Neural cell (in vitro differentiated cells): Measurements from ENCODE around the gene RAP1B. TPM values are rescaled to one million over a fixed set of nuclear protein-coding genes. Genes with fewer than 3 reads are reported as not detected.

Experiments
- H2AFZ ChIP-seq: fragments of 200-600, 300-800 bp; sonication (generic), shearing (Covaris generic); 2 replicates; pipeline ENCODE4 v1.6.0; 2014; ENCODE audit warnings: low read depth, mild to moderate bottlenecking, antibody characterized with exemption, low read length, moderate library complexity
- H3F3A ChIP-seq: fragments of 200-600 bp; shearing (Covaris generic); 2 replicates; pipeline ENCODE4 v1.6.1; 2016; ENCODE audit warnings: mild to moderate bottlenecking, moderate library complexity, mixed read lengths, antibody characterized with exemption, low read length; ENCODE audit not compliant: insufficient read depth, poor library complexity, severe bottlenecking
- H3K27ac ChIP-seq: fragments of 200-600, 300-800 bp; sonication (generic), shearing (Covaris generic); 2 replicates; pipeline ENCODE4 v1.5.1; 2014; ENCODE audit warnings: mild to moderate bottlenecking, low read length, moderate library complexity
- H3K27me3 ChIP-seq: fragments of 300-800, 200-600 bp; sonication (generic), shearing (Covaris generic); 2 replicates; pipeline ENCODE4 v1.6.0; 2014; ENCODE audit warnings: mild to moderate bottlenecking, low read depth, low read length, moderate library complexity; ENCODE audit not compliant: insufficient read depth
- H3K36me3 ChIP-seq: fragments of 300-800, 200-600 bp; sonication (generic), shearing (Covaris generic); 2 replicates; pipeline ENCODE4 v1.5.1; 2014; ENCODE audit warnings: mild to moderate bottlenecking, antibody characterized with exemption, low read length, moderate library complexity; ENCODE audit not compliant: insufficient read depth
- H3K4me2 ChIP-seq: fragments of 300-800, 200-600 bp; sonication (generic), shearing (Covaris generic); 2 replicates; pipeline ENCODE4 v1.6.0; 2014; ENCODE audit warnings: mild to moderate bottlenecking, low read length
- H3K4me3 ChIP-seq: fragments of 300-800, 200-600 bp; sonication (generic), shearing (Covaris generic); 2 replicates; pipeline ENCODE4 v1.5.1; 2014; ENCODE audit warnings: mild to moderate bottlenecking, low read length, moderate library complexity
- H3K79me2 ChIP-seq: fragments of 200-600 bp; shearing (Covaris generic); replicated peaks from 2 replicates; pipeline ENCODE4 v1.6.0; 2014; ENCODE audit warnings: mild to moderate bottlenecking, low read length, moderate library complexity; ENCODE audit not compliant: insufficient read depth
- H3K9ac ChIP-seq: fragments of 300-800, 200-600 bp; sonication (generic), shearing (Covaris generic); 2 replicates; pipeline ENCODE4 v1.6.1; 2016; ENCODE audit warnings: mild to moderate bottlenecking, low read length, mixed read lengths
- H3K9me2 ChIP-seq: fragments of 200-600 bp; shearing (Covaris generic); 2 replicates; pipeline ENCODE4 v1.6.1; 2016; ENCODE audit warnings: mild to moderate bottlenecking, low read length, mixed read lengths; ENCODE audit not compliant: insufficient read depth
- H3K9me3 ChIP-seq: fragments of 200-600, 300-800 bp; sonication (generic), shearing (Covaris generic); 2 replicates; pipeline ENCODE4 v1.6.1; 2016; ENCODE audit warnings: mild to moderate bottlenecking, mixed run types, low read length, moderate library complexity, mixed read lengths
- H4K20me1 ChIP-seq: fragments of 200-600 bp; shearing (Covaris generic); 2 replicates; pipeline ENCODE4 v1.6.1; 2016; ENCODE audit warnings: mild to moderate bottlenecking, mixed run types; ENCODE audit not compliant: insufficient read depth
- EP300 ChIP-seq: fragments of 450-650 bp; conservative IDR thresholded peaks from 2 replicates; pipeline ENCODE4 v1.6.1; 2014; ENCODE audit warnings: antibody characterized with exemption, mild to moderate bottlenecking, moderate library complexity; ENCODE audit not compliant: poor library complexity, severe bottlenecking
- EZH2 ChIP-seq: fragments of 200-600, 300-800 bp; shearing (Covaris generic), sonication (generic); IDR thresholded peaks from 2 replicates; pipeline ENCODE4 v1.6.1; 2014; ENCODE audit warnings: antibody characterized with exemption, low read length, borderline replicate concordance, mild to moderate bottlenecking; ENCODE audit not compliant: insufficient read depth, poor library complexity, severe bottlenecking
- MXI1 ChIP-seq: fragments of 450-650 bp; conservative IDR thresholded peaks from 2 replicates; pipeline ENCODE4 v1.6.1; 2014; ENCODE audit warnings: antibody characterized with exemption, mild to moderate bottlenecking; ENCODE audit not compliant: poor library complexity, severe bottlenecking
- POLR2AphosphoS5 ChIP-seq: IDR thresholded peaks from 2 replicates; pipeline ENCODE4 v1.6.1; 2012
- RAD21 ChIP-seq: fragments of 450-650 bp; conservative IDR thresholded peaks from 2 replicates; pipeline ENCODE4 v1.6.1; 2014; ENCODE audit warnings: antibody characterized with exemption, mild to moderate bottlenecking, moderate library complexity
- REST ChIP-seq: IDR thresholded peaks from 2 replicates; pipeline ENCODE4 v1.6.1; 2012; ENCODE audit warnings: borderline replicate concordance
- SMC3 ChIP-seq: fragments of 450-650 bp; conservative IDR thresholded peaks from 2 replicates; pipeline ENCODE4 v1.6.1; 2014; ENCODE audit warnings: antibody characterized with exemption, mild to moderate bottlenecking, moderate library complexity; ENCODE audit not compliant: poor library complexity
- TAF1 ChIP-seq: IDR thresholded peaks from 2 replicates; pipeline ENCODE4 v1.6.1; 2012; ENCODE audit warnings: low read depth
- polyA plus RNA-seq: library from polyadenylated mRNA; depleted of rRNA; stranded (reverse); fragments of >200 nt; gene quantifications from 2 replicates; pipeline ENCODE4 v1.2.3, GENCODE V29; 2014
- TF ChIP-seq, protein P1 (sequence below): fragments of 450-650 bp; IDR thresholded peaks from 2 replicates; pipeline ENCODE4 v1.5.1; 2014; ENCODE audit warnings: antibody characterized with exemption, mild to moderate bottlenecking, moderate library complexity; ENCODE audit not compliant: poor library complexity, severe bottlenecking

The RAP1B gene
- polyA plus RNA-seq, 1 donor from 2014 or later = 209 TPM

DNA sequence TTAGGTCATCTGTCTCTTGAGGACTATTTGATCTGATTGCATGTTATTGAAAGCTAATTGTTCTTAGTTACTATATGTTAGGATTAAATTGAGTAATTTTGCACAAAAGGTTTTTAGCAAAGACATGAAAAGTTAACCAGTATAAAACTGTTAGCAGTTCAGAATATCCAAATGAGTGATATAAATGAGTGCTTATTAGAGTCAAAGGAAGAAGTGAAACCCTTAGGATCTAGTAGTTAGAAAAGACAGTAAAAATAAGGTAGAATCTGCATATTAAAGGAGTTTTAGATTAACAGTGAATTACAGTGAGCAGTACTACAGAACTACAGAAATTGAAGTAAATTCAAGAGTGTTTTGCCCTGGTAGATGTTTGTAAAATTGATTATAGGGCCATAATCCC, 12.4 kb downstream of the RAP1B start:
- no peaks in the 10 kb centered on the region for H4K20me1 ChIP-seq

GRCh38 chr12:68623984-68624383, 13.3 kb downstream of the RAP1B start:
- no peaks in the 10 kb centered on the region for H3F3A ChIP-seq
- TF ChIP-seq, protein P1, sequence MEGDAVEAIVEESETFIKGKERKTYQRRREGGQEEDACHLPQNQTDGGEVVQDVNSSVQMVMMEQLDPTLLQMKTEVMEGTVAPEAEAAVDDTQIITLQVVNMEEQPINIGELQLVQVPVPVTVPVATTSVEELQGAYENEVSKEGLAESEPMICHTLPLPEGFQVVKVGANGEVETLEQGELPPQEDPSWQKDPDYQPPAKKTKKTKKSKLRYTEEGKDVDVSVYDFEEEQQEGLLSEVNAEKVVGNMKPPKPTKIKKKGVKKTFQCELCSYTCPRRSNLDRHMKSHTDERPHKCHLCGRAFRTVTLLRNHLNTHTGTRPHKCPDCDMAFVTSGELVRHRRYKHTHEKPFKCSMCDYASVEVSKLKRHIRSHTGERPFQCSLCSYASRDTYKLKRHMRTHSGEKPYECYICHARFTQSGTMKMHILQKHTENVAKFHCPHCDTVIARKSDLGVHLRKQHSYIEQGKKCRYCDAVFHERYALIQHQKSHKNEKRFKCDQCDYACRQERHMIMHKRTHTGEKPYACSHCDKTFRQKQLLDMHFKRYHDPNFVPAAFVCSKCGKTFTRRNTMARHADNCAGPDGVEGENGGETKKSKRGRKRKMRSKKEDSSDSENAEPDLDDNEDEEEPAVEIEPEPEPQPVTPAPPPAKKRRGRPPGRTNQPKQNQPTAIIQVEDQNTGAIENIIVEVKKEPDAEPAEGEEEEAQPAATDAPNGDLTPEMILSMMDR = no peak
- no peak overlapping the region for H3K27ac ChIP-seq
- no peak overlapping the region for H3K9ac ChIP-seq
- H3K36me3 ChIP-seq = no peaks in the 10 kb centered on the region
- no peak overlapping the region for H3K4me2 ChIP-seq
- no peaks in the 10 kb centered on the region for H4K20me1 ChIP-seq
- no peak overlapping the region for H2AFZ ChIP-seq
- H3K4me3 ChIP-seq = no peak overlapping the region
- H3K9me2 ChIP-seq = no peaks in the 10 kb centered on the region
- H3K79me2 ChIP-seq = peaks cover 69% of the 10 kb centered on the region
- no peaks in the 10 kb centered on the region for H3K9me3 ChIP-seq
- H3K27me3 ChIP-seq = no peaks in the 10 kb centered on the region

More for the DNA sequence above, 12.4 kb downstream of the RAP1B start:
- Histone ChIP-seq H3K36me3 (no peaks in the 10 kb centered on the region), H3K9ac (no peak overlapping the region), H3K79me2 (peaks cover 78% of the 10 kb centered on the region), H3K27me3 (no peaks in the 10 kb centered on the region), H3K4me3 (no peak overlapping the region), H3K27ac (no peak overlapping the region), H3K4me2 (no peak overlapping the region), H2AFZ (no peak overlapping the region), H3F3A (no peaks in the 10 kb centered on the region), H3K9me3 (no peaks in the 10 kb centered on the region), H3K9me2 (no peaks in the 10 kb centered on the region)
- TF ChIP-seq SMC3 = no peak

GRCh38 chr12:68624933-68625332, 14.2 kb downstream of the RAP1B start:
- Histone ChIP-seq H3K9me3 (no peaks in the 10 kb centered on the region), H3F3A (no peaks in the 10 kb centered on the region), H3K79me2 (peaks cover 60% of the 10 kb centered on the region), H3K9me2 (no peaks in the 10 kb centered on the region), H3K27ac (no peak overlapping the region), H3K4me2 (no peak overlapping the region), H2AFZ (no peak overlapping the region), H3K9ac (no peak overlapping the region), H3K36me3 (no peaks in the 10 kb centered on the region), H4K20me1 (no peaks in the 10 kb centered on the region), H3K27me3 (no peaks in the 10 kb centered on the region), H3K4me3 (no peak overlapping the region)
- TF ChIP-seq EZH2 (no peak), TAF1 (no peak), MXI1 (no peak), REST (no peak), POLR2AphosphoS5 (no peak), EP300 (no peak), RAD21 (no peak), SMC3 (no peak)
- TF ChIP-seq, protein P1 = no peak
